Mesothelial cell of epicardium (in vitro differentiated cells): Measurements from ENCODE around the gene SLC37A1. TPM values are rescaled to one million over a fixed set of nuclear protein-coding genes. Genes with fewer than 3 reads are reported as not detected.
A peak's percentile ranks its signal among the peaks of the same experiment; 100 is the strongest.

Experiments used
- DNase-seq, 2 experiments: peaks; one replicate each; pipeline ENCODE4 v3.0.0; 2021; ENCODE audit warnings: low spot score in 2 of 2; ENCODE audit not compliant: unreplicated experiment in 2 of 2
- H3K27ac Mint-ChIP-seq: 2 replicates; pipeline ENCODE4 v1.8.0; 2021; ENCODE audit warnings: mixed read lengths
- H3K27me3 Mint-ChIP-seq: 2 replicates; pipeline ENCODE4 v1.8.0; 2021; ENCODE audit warnings: low read depth, mixed read lengths
- H3K36me3 Mint-ChIP-seq: 2 replicates; pipeline ENCODE4 v1.8.0; 2021; ENCODE audit warnings: mixed read lengths
- H3K4me1 Mint-ChIP-seq: 2 replicates; pipeline ENCODE4 v1.8.0; 2021; ENCODE audit warnings: mixed read lengths
- H3K4me3 Mint-ChIP-seq: 2 replicates; pipeline ENCODE4 v1.8.0; 2021; ENCODE audit warnings: mild to moderate bottlenecking, moderate library complexity, mixed read lengths
- H3K9me3 Mint-ChIP-seq: 2 replicates; pipeline ENCODE4 v1.8.0; 2021; ENCODE audit warnings: mixed read lengths
- total RNA-seq: library from RNA; stranded (reverse); gene quantifications from 3 replicates; pipeline ENCODE4 v1.2.1, GENCODE V29; 2021
- TF ChIP-seq, protein P1 (sequence below): fragments of 200-600 bp; sonication (generic); IDR thresholded peaks from one replicate; pipeline ENCODE4 v1.5.0; 2021; ENCODE audit warnings: antibody characterized with exemption; ENCODE audit not compliant: unreplicated experiment

SLC37A1 gene
- total RNA-seq, 1 donor from 2014 or later: 13.0 TPM

DNA sequence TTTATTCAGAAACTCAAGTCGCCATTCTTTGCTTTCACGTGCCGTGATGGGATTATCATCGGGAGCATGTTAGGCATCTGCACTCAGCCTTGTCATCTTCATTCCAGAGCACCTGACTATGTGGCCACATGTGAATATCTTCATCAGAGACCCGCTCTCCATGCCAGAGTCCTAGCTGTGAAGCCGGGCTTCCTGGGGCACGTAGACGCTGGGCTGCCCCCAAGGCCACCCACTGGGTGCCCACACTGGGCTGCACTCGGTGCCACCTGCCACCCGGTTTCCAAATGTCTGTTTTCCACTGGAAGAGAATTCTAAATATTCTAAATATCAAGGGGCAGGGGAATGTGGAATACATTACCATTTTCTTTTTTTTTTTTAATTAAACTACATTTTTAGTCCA, 43.8 kb downstream of the SLC37A1 start:
- H3K27me3 Mint-ChIP-seq: no peaks in the 10 kb centered on the region
- H3K36me3 Mint-ChIP-seq: peaks cover 3% of the 10 kb centered on the region
- peak in 1 of 2 experiments; percentile 2 for DNase-seq
- no peak overlapping the region for H3K27ac Mint-ChIP-seq
- H3K4me1 Mint-ChIP-seq: no peaks in the 10 kb centered on the region
- no peak overlapping the region for H3K4me3 Mint-ChIP-seq
- TF ChIP-seq, protein P1, sequence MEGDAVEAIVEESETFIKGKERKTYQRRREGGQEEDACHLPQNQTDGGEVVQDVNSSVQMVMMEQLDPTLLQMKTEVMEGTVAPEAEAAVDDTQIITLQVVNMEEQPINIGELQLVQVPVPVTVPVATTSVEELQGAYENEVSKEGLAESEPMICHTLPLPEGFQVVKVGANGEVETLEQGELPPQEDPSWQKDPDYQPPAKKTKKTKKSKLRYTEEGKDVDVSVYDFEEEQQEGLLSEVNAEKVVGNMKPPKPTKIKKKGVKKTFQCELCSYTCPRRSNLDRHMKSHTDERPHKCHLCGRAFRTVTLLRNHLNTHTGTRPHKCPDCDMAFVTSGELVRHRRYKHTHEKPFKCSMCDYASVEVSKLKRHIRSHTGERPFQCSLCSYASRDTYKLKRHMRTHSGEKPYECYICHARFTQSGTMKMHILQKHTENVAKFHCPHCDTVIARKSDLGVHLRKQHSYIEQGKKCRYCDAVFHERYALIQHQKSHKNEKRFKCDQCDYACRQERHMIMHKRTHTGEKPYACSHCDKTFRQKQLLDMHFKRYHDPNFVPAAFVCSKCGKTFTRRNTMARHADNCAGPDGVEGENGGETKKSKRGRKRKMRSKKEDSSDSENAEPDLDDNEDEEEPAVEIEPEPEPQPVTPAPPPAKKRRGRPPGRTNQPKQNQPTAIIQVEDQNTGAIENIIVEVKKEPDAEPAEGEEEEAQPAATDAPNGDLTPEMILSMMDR: no peak
- H3K9me3 Mint-ChIP-seq: no peaks in the 10 kb centered on the region

- H3K36me3 Mint-ChIP-seq: no peaks in the 10 kb centered on the region
- TF ChIP-seq, protein P1: no peak
- DNase-seq: no peak
- no peak overlapping the region for H3K4me3 Mint-ChIP-seq
- no peaks in the 10 kb centered on the region for H3K4me1 Mint-ChIP-seq
- H3K27ac Mint-ChIP-seq: no peak overlapping the region
- H3K9me3 Mint-ChIP-seq: no peaks in the 10 kb centered on the region
- no peaks in the 10 kb centered on the region for H3K27me3 Mint-ChIP-seq
Observed at GRCh38 chr21:42558368-42558767, 44.7 kb downstream of the SLC37A1 start.

DNA sequence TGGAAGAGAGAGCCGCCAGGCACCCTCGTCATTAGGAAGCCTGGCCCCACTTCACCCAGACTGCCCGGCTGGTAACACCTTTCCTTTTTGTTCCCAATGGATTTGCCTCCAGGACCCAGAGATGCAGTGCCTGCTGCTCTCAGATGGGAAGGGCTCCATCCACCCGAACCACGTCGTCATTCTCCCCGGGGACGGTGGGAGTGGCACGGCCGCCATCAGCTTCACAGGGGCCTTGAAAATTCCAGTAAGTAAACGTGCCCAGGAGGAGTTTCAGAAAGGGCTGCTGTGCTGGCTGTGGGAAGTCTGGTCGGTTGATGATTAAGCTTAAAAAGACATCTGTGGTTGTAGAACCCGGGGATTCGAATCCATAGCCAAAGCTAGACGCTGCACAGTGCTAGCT, 45.2 kb downstream of the SLC37A1 start:
- no peak overlapping the region for H3K4me3 Mint-ChIP-seq
- TF ChIP-seq, protein P1: no peak
- peak in 1 of 2 experiments; percentile 3 for DNase-seq
- no peak overlapping the region for H3K27ac Mint-ChIP-seq
- no peaks in the 10 kb centered on the region for H3K27me3 Mint-ChIP-seq
- H3K9me3 Mint-ChIP-seq: no peaks in the 10 kb centered on the region
- H3K4me1 Mint-ChIP-seq: no peaks in the 10 kb centered on the region
- peaks cover 4% of the 10 kb centered on the region for H3K36me3 Mint-ChIP-seq

GRCh38 chr21:42559326-42559725, 45.7 kb downstream of the SLC37A1 start:
- Mint-ChIP-seq H3K36me3 (peaks cover 5% of the 10 kb centered on the region), H3K4me3 (no peak overlapping the region), H3K9me3 (no peaks in the 10 kb centered on the region), H3K4me1 (no peaks in the 10 kb centered on the region), H3K27ac (no peak overlapping the region), H3K27me3 (no peaks in the 10 kb centered on the region)
- DNase-seq: no peak
- TF ChIP-seq, protein P1: peak; percentile 13

- no peak overlapping the region for H3K4me3 Mint-ChIP-seq
- H3K36me3 Mint-ChIP-seq: peaks cover 6% of the 10 kb centered on the region
Observed at GRCh38 chr21:42560517-42561179, 47.0 kb downstream of the SLC37A1 start.

More at GRCh38 chr21:42560517-42561179, 47.0 kb downstream of the SLC37A1 start:
- TF ChIP-seq, protein P1: no peak
- H3K9me3 Mint-ChIP-seq: no peaks in the 10 kb centered on the region
- no peaks in the 10 kb centered on the region for H3K27me3 Mint-ChIP-seq
- no peak overlapping the region for H3K27ac Mint-ChIP-seq
- DNase-seq: no peak
- no peaks in the 10 kb centered on the region for H3K4me1 Mint-ChIP-seq
